ENCODE data around the gene SEMA3B.

GRCh38 chr3:50319894-50320625, 51.1 kb downstream of the SEMA3B start:
- TF ChIP-seq POLR2A (IDR thresholded peaks at IDR 0.05; ENCODE audit: low read depth, low read length) (no peak), POLR2AphosphoS5 (IDR thresholded peaks at IDR 0.05; ENCODE audit: low read depth, low read length) (no peak)
